Activated naive CD8-positive, alpha-beta T cell treated with anti-CD3 and anti-CD28 coated beads, Interleukin-2, amount 50 U/mL, for 16 hours (primary cell): ENCODE measurements around the gene CXCL9.
"Not testable (repeated sequence)": the region's sequence is repeated elsewhere in the genome, so short reads cannot be mapped to it uniquely, and the experiment has no call there.

Experiments used
- DNase-seq: peaks from one replicate; pipeline ENCODE4 v3.0.0-alpha.2; 2020; ENCODE audit warnings: low read depth, low spot score

The CXCL9 gene

DNA sequence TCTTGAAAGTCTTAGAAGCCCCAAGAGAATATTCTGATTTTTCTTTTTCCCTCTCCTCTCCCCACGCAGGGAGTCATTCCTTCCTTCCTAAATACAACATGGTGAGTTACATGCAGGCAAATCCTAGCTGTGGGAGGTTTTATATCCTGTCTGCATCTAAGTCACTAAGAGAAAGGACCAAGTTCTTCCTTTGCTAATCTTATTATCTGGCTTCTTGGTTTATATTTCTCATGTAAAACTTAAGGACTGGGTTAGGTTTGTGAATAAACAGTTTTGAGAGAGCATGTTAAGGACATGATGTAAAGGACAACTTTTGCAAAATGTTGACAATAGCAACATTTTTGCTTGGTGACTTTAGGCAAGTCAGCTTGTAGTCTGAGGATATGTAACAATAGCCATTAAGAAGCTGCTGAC lies 5.1 kb upstream of the CXCL9 start:
- no peak for DNase-seq

DNA sequence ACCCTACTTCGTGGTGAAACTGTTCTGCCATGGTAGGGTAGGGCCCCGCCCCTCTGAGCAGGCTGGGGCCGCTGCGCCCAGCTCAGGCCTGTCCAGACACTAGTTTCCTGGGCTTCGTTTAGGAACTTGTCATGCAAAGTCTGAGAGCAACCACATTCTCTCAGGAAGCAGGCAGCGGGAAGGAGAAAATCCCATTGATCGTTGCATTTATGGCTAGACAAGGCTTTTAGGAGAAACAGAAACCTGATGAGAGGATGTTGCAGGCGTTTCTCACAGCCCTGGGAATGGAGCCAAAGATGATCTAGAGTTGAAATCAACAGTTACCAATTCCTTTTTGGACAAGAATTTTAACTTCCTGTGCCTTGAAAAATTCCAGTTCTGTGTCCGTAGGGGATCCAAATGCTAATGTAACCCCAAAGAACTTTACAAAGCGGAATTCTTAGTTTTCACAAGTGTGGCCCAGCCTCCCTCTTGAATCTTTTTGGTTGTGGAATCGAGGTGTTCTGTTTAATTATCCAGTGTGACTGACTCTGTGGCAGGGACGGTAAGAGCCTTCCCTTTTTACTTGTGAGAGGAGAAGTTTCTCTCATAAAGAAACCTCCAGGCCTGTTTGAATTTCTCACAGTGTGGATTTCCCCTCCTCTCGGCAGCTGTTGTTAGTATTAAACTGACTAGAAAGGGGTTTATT lies 4.5 kb upstream of the CXCL9 start:
- DNase-seq = no peak

DNA sequence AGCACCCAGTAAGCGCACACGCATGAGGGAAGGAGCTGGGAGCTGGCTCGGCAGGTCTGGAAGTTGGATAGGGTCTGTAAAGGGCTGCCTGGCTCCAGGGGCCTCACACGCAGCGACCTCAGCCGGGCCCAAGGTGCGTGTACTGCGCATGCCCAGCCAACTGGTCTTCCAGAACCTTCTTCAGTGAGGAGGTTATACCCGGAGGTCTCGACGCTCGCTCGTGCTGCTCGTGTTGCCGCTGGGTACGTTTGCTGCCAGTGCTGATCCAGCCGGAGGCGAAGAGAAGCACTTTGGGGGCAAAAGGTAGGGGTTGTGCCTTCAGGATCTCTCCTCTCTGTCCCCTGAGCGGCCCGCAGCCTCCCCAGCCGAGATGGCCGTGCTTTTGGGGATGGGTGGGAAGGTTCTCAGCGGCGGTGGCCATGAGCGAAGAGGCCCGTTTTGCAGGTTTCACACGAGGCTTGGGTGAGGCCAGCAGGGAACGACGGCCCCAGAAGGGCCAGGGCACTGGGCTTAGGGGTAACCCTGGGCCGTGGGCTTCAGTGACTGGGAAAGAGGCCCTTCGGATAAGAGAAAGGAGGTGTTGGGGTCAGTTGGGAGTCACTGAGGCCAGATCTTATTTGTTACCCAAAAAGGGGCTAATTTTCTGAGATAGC lies 3.8 kb upstream of the CXCL9 start:
- DNase-seq = no peak

DNA sequence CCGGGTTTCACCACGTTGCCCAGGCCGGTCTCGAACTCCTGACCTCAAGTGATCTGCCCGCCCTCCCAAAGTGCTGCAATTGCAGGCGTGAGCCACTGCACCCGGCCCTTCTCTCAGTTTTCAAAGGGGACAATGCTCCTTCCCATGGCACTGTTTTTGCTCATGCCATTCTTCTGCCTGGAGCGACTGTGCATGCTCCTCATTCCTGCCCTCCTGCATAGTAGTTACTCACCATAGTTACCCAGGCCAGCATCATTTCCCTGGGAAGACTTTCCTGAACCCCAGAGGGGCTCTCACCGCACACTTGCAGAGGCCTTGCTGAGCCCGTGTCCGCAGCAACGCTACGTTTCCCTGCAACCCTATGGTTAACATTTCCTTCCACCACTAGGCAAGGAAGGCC lies 3.3 kb upstream of the CXCL9 start:
- no peak for DNase-seq

DNA sequence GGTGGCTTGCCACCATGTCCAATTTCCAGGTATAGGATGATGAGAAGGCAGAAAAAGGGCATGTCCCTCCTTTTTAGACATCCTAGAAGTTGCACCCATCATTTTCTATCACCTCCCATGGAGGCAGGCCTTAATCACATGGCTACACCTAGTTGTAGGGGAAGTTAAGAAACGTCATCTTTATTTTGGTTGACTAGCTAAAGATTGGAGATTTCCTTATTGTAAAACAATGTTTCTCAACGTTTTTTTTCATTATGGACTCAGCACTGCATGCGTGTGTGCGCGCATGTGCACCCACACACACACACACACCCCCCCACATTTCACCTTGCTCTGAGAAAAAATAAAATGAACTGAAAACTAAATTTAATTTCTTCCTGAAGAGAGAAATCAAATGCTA lies 2.0 kb upstream of the CXCL9 start:
- DNase-seq = no peak

DNA sequence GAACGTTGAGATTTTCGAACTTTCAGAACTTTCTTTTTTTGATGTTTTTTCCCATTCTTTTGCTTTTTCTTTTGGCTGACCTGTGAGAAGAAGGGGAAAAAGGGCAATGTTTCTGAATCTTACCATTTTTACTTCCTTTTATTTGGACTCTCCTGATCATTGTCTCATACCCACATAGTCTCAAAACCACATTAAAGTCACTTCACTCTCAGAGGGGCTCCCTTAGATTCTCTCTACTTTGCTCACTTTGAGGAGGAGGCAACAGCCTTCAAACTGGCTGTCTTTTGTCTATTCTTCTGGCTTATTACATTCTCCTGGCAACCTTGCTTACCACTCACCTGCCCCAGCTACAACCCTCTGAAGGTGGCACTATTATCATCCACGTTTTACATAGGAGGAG lies 3.7 kb downstream of the CXCL9 start:
- no peak for DNase-seq

DNA sequence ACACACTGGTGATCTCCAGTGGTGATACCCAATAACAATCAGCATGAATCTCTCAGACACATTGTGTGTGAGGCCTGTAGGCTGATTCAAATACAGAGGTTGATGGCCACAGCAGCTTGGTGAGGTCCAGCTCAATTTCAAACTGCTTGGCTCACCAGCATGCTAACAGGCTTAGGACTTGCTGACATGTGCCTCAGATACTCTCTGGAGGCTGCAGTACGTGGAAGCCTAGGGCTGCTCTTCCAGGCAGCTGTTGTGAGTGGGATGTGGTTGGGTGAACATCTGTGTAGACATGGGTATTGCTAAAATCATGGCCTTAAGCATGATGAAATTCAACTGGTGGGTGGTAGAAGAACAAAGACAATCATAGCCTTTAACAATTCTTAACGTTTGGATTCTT lies 4.3 kb downstream of the CXCL9 start:
- DNase-seq = no peak

DNA sequence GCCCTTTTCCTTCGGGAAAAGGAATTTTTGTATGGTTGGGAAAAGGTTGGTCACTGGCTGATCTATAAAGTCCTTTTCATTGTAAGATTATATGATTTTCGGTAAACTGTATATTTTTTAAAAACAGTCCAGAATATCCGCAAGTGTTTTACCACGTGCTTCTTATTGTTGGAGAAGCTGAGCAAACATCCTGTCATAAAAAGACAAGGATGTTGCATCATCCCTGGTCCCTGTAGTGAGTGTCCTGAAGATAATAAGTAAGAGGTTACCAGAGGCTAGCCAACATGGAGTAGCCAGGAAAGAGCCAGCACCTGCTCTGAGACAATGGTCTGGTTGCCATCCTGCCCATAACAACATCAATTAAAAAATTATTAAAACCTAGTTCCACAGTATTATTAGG lies 5.1 kb downstream of the CXCL9 start:
- no peak for DNase-seq

DNA sequence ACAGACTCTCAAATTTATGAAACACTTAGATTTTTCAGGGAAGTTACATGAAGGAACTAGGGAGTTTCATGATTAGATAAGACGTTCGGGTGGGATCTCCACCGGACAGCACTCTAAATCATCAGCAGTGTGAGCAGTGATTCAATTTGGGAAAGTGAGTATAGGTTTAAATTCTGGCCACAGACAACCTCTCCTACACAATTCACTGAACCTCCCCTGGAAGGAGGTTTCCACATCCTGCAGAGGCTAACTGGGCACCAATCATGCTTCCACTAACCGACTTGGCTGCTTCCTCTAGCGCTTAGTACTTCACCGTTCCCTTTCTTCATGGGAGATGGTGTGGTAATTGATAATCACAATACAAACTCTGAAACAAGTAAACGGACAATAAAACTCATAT lies 5.6 kb downstream of the CXCL9 start:
- DNase-seq = no peak

DNA sequence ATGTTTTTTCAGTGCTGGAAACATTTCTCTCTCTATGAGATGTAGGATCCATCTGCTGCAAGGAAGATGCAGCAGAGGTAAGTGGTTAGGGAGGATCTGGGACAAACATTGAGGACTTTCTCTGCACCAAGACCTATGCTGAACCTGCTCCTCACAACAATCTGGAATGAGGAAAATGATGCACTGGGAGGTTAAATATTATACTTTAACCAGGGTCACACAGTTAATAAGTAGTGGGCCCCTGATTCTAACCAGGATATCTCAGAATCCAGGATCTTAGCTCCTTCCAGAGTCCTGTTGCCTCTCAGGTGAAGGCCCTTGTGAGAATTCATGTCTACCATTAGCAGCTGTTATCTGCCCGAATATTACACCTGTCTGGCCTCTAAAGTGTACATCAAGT lies 7.0 kb downstream of the CXCL9 start:
- DNase-seq = no peak

DNA sequence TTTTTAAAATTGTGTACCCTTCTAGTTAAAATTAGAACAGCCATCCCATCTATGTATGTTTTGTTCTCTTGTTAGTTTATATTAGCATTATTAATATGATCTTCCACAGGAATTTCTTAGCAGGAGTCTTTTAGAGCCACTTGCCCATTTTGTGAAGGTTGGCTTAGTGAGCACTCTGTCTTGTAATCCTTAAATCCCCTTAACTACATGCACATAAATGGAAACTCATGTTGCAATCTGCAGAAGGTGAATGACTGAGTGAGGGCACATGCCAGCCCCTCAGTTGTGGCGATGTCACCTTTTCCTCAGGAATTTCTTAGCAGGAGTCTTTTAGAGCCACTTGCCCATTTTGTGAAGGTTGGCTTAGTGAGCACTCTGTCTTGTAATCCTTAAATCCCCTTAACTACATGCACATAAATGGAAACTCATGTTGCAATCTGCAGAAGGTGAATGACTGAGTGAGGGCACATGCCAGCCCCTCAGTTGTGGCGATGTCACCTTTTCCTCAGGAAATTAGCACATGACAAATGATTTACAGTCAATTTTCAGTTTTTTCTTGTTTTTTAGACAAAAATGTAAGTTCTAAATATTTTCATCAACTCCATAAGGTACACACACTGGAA lies 8.7 kb downstream of the CXCL9 start:
- not testable (repeated sequence) for DNase-seq

DNA sequence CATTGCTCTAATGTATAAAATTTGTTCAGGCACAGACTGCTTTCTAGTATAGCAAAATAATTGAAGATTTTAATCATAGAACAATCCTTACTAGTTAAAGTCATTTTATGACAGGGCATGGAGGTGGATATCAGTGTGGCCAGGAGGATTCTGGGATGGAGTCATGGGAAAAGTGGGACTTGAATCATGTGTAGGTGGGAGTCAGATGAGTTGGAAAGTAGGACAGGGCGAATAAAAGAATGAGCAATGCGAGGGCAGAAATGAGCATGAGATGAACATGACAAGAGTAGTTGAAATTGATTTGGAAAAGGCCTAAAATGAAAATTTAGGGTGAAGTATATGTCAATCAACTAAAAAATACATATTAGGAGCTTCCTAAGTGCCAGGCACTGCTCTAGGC lies 9.4 kb downstream of the CXCL9 start:
- no peak for DNase-seq

DNA sequence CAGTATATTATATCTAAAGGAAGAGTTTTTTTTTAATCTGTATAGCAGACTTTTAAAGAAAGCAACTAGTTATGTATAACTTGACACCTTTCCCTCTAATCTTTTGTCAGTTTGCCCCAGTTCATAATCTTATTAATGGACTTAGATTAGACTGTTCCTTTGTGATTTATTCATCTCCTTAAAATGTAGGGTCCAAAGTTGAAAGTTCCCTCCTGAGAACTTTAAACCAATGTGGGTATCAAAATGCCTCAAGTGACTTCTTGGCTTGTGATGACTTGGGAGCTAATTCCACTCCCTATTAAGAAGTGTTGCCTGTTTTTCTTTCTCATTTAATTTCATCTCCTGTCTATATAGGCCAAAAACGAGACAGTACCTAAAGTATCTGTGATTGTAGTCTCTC lies 10.2 kb downstream of the CXCL9 start:
- DNase-seq = no peak

DNA sequence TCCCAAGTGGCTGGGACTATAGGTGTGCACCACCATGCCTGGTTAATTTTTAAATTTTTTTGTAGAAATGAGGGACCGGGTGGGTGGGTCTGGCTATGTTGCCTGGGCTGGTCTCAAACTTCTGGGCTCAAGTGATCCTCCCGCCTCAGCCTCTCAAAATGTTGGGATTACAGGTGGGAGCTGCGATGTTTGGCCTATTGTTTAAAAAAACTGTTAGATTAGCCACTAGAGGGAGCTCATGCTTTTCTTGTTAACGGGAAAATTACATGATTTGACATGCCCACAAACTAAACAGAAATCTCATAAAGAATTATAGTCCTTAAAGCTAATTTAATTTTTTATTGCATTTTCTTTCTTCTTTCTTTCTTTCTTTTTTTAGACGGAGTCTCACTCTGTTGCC lies 11.6 kb downstream of the CXCL9 start:
- DNase-seq = no peak

DNA sequence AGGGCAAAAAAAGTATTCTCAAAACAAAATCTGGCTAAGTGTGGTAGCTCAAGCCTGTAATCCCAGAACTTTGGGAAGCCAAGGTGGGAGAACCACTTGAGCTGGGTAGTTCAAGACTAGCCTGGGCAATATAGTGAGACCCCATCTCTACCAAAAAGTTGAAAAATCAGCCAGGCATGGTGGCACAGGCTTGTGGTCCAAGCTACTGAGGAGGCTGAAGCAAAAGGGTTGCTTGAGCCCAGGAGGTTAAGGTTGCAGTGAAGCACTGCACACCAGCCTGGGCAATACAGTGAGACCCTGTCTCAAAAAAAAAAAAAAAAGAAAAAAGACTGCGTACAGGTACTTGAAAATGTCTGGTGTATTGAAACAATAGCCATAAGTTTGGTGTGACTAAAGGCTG lies 14.8 kb downstream of the CXCL9 start:
- DNase-seq = no peak

DNA sequence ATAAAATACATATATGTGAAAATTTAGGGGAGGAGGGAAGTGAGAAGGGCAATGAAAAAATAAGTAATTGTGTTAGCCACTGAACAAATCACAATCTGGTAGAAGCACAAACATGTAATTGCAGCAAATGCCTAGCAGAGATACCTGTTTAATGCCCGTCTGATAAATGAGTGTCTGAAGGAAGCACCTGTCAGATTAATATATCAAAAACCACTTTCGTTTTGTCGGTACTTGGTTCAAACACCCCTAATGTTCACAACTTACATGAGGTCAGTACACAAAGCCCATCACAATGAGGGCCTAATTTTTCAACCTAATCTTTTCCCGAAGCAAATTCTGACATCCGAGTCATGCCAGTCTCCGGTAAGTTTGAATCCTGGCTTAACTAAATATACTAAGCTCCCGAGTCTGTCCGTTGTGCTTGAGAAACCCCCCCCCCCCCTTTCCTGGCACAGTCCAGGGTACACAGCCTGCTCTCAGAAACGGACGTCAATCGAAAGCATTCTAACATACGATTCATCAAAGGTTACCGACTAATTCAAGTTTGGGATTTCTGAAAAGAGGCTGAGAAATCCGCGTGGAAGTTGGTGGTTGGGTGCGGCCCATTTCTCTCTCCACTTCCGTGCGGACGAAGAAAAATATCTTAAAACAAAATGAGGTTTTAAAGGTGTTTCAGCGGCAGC lies 17.3 kb downstream of the CXCL9 start:
- DNase-seq = no peak

DNA sequence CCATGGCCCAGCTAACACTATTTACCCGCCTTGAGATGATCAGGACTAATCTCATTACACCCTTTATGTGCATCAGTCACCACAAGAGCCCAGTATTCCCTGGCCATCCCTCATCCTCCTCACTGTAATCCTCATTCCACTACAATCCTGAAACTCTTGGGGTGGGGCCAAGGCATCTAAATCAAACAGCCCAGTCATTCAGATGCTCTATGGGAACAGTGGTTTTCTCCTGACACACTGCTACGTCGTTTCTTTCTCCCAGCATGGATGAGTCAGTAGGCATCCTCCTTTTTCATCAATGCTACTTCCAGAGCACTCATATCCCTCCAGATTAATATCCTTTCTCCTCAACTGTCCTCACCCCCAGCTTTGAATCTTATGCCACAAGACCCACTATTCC lies 22.2 kb downstream of the CXCL9 start:
- no peak for DNase-seq

DNA sequence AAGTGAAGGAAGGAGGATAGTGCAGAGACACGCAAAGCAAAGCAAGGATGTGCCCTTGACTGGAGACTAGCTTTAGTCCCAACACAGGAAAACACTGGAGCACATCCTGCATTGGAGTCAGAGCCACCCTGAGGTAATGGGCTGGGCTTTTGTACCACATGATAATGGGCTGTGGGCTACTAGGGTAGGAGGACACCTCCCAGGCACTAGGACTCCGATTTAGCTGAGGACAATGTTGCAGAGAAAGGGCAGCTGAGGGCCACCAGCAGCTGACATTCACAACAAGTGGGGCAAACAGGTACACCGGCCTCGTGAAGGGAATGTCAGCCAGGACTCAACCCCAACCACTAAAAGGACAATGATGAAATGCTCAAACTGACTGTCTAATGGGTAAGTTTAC lies 26.7 kb downstream of the CXCL9 start:
- DNase-seq = no peak

DNA sequence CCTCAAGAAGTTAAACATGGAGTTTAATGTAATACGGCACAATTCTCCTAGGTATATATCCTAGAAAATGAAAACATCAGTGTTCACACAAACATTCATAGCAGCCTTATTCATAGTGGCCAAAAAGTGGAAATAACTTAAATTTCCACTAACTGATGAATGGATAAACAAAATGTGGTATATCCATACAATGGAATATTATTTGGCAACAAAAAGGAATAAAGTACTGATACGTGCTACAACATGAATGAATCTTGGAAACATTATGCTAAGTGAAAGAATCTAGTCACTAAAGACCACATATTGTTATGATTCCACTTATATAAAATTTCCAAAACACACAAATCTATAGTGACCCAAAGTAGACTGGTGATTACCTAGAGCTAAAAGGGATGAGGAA lies 31.1 kb downstream of the CXCL9 start:
- DNase-seq = no peak

DNA sequence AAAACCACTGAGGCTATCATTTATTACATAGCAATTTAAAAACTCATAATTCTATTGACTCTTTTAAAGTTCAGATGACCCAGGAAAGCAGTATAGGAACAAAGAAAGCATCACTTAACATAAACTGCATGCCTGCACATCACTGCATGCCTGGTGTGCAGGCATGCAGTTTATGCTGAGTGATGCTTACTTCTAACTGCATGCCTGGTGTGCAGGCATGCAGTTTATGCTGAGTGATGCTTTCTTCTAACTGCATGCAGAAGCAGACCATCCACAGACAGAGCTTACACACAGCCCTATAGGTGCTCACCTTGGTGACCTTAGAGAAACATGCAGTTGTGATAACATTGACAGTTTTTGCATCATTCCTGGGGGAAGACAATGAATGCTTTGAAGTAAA lies 33.5 kb downstream of the CXCL9 start:
- no peak for DNase-seq

DNA sequence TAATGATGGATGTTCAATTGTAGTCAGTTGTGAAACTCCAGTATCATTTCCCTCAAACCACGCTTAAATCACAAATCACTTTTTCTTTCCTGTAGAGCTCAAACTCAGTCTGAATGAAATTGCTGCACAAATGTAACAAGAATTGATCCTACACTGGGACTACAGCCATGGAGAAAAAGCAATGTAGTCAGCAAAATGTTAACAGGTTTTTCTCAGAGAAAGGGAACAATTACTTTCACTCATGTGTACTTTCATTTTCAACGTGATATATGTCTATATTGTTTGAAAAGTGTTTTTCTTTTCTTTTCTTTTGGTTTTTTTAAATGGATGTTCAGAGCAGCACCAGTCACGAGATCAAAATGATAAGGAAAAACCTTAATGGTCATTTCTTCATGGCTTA lies 39.2 kb downstream of the CXCL9 start:
- no peak for DNase-seq

DNA sequence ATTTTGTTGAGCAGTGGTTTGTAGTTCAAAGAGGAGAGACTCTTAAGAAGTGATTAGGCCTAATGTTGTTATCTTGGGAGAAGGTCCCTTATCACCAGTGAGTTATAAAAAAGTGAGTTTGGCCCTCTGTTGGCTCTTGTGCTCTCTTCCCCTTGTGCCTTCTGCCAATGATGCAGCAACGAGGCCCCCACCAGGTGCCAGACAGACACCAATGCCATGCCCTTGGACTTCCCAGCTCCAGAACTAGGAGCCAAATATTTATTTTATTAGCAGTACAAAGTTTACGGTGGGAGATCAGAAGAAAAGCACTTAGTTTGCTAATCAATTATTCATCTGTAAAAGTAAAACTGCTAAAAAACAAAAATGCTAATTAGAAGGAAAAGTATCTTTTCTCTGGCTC lies 43.8 kb downstream of the CXCL9 start:
- no peak for DNase-seq

DNA sequence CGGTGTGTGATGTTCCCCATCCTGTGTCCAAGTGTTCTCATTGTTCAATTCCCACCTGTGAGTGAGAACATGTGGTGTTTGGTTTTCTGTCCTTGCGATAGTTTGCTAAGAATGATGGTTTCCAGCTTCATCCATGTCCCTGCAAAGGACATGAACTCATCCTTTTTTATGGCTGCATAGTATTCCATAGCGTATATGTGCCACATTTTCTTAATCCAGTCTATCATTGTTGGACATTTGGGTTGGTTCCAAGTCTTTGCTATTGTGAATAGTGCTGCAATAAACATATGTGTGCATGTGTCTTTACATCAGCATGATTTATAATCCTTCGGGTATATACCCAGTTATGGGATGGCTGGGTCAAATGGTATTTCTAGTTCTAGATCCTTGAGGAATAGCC lies 45.2 kb downstream of the CXCL9 start:
- DNase-seq = not testable (repeated sequence)
